MM.1S (cell line): Measurements from ENCODE around the gene TELO2.

Experiments used
- DNase-seq: peaks from one replicate; pipeline ENCODE4 v3.0.0-alpha.2; 2015
- H2AFZ ChIP-seq: fragments of 300-600 bp; sonication (generic); 2 replicates; pipeline ENCODE4 v1.6.0; 2016; ENCODE audit warnings: antibody characterized with exemption, low read length
- H3F3A ChIP-seq: fragments of 300-600 bp; sonication (generic); 2 replicates; pipeline ENCODE4 v1.6.1; 2016; ENCODE audit warnings: mild to moderate bottlenecking, antibody characterized with exemption, low read length, moderate library complexity, mixed read lengths; ENCODE audit not compliant: insufficient read depth
- H3K27ac ChIP-seq: fragments of 300-600 bp; sonication (generic); 2 replicates; pipeline ENCODE4 v1.5.1; 2016; ENCODE audit warnings: mild to moderate bottlenecking, low read length
- H3K27me3 ChIP-seq: fragments of 300-600 bp; sonication (generic); replicated peaks from 2 replicates; pipeline ENCODE4 v1.6.0; 2016; ENCODE audit warnings: low read length; ENCODE audit not compliant: insufficient read depth
- H3K36me3 ChIP-seq: fragments of 300-600 bp; sonication (generic); replicated peaks from 2 replicates; pipeline ENCODE4 v1.6.1; 2016; ENCODE audit warnings: mild to moderate bottlenecking, low read length, mixed read lengths; ENCODE audit not compliant: insufficient read depth
- H3K4me1 ChIP-seq: fragments of 300-600 bp; sonication (generic); 2 replicates; pipeline ENCODE4 v1.6.1; 2016; ENCODE audit warnings: low read length, mixed read lengths
- H3K4me2 ChIP-seq: fragments of 300-600 bp; sonication (generic); 2 replicates; pipeline ENCODE4 v1.6.0; 2016; ENCODE audit warnings: low read depth, low read length
- H3K4me3 ChIP-seq: fragments of 300-600 bp; sonication (generic); 2 replicates; pipeline ENCODE4 v1.5.1; 2016; ENCODE audit warnings: low read length, mixed read lengths
- H3K79me2 ChIP-seq: fragments of 300-600 bp; sonication (generic); 2 replicates; pipeline ENCODE4 v1.6.1; 2016; ENCODE audit warnings: mixed run types, low read length, mixed read lengths
- H3K9ac ChIP-seq: fragments of 300-600 bp; sonication (generic); 2 replicates; pipeline ENCODE4 v1.6.1; 2016; ENCODE audit warnings: low read length, mixed read lengths
- H3K9me2 ChIP-seq: fragments of 300-600 bp; sonication (generic); replicated peaks from 2 replicates; pipeline ENCODE4 v1.6.1; 2016; ENCODE audit warnings: mild to moderate bottlenecking, low read length, mixed read lengths; ENCODE audit not compliant: insufficient read depth
- H3K9me3 ChIP-seq: fragments of 300-600 bp; sonication (generic); replicated peaks from 2 replicates; pipeline ENCODE4 v1.6.1; 2016; ENCODE audit warnings: mild to moderate bottlenecking, low read length, mixed read lengths; ENCODE audit not compliant: insufficient read depth
- H4K20me1 ChIP-seq: fragments of 300-600 bp; sonication (generic); 2 replicates; pipeline ENCODE4 v1.6.1; 2016; ENCODE audit warnings: mild to moderate bottlenecking, low read length, moderate library complexity, mixed read lengths; ENCODE audit not compliant: insufficient read depth
- CTCF ChIP-seq: fragments of 300-600 bp; sonication (generic); IDR thresholded peaks from 2 replicates; pipeline ENCODE4 v1.5.1; 2016; ENCODE audit warnings: antibody characterized with exemption, low read length, mixed read lengths
- EZH2 ChIP-seq: fragments of 300-600 bp; sonication (generic); optimal IDR thresholded peaks from 2 replicates; pipeline ENCODE3; 2017; ENCODE audit warnings: low read depth, mild to moderate bottlenecking, antibody characterized with exemption, low read length, mixed read lengths
- EZH2phosphoT487 ChIP-seq: fragments of 300-600 bp; sonication (generic); IDR thresholded peaks from 2 replicates; pipeline ENCODE4 v1.6.1; 2018; ENCODE audit warnings: antibody characterized with exemption, low read length

Gene TELO2

GRCh38 chr16:1461146-1461545, 32.0 kb upstream of the TELO2 start:
- no peaks in the 10 kb centered on the region for H3F3A ChIP-seq
- TF ChIP-seq EZH2: no peak
- TF ChIP-seq EZH2phosphoT487: no peak
- TF ChIP-seq CTCF: no peak
- no peak overlapping the region for H2AFZ ChIP-seq
- H3K4me2 ChIP-seq: no peak overlapping the region
- H3K9ac ChIP-seq: no peak overlapping the region
- H4K20me1 ChIP-seq: no peaks in the 10 kb centered on the region
- peaks cover 6% of the 10 kb centered on the region; the same call in 1 of the 2 replicates for H3K79me2 ChIP-seq
- no peaks in the 10 kb centered on the region for H3K36me3 ChIP-seq
- no peaks in the 10 kb centered on the region for H3K9me2 ChIP-seq
- H3K9me3 ChIP-seq: no peaks in the 10 kb centered on the region
- no peaks in the 10 kb centered on the region for H3K27me3 ChIP-seq
- no peak for DNase-seq
- H3K27ac ChIP-seq: no peak overlapping the region
- no peaks in the 10 kb centered on the region for H3K4me1 ChIP-seq
- H3K4me3 ChIP-seq: no peak overlapping the region

GRCh38 chr16:1464196-1464893, 28.8 kb upstream of the TELO2 start:
- no peaks in the 10 kb centered on the region for H3K27me3 ChIP-seq
- H3K9me2 ChIP-seq: no peaks in the 10 kb centered on the region
- TF ChIP-seq CTCF (no peak), EZH2phosphoT487 (no peak), EZH2 (no peak)
- H2AFZ ChIP-seq: no peak overlapping the region
- H3K9me3 ChIP-seq: no peaks in the 10 kb centered on the region
- no peak overlapping the region for H3K9ac ChIP-seq
- H3K4me3 ChIP-seq: no peak overlapping the region
- no peak overlapping the region for H3K4me2 ChIP-seq
- no peaks in the 10 kb centered on the region for H3F3A ChIP-seq
- H3K27ac ChIP-seq: no peak overlapping the region
- H3K79me2 ChIP-seq: peaks cover 28% of the 10 kb centered on the region
- DNase-seq: no peak
- H3K4me1 ChIP-seq: no peaks in the 10 kb centered on the region
- H4K20me1 ChIP-seq: no peaks in the 10 kb centered on the region
- H3K36me3 ChIP-seq: no peaks in the 10 kb centered on the region

- no peak for TF ChIP-seq EZH2phosphoT487
- no peak for TF ChIP-seq EZH2
- no peak for TF ChIP-seq CTCF
- Histone ChIP-seq H3K9ac (no peak overlapping the region), H3K27me3 (no peaks in the 10 kb centered on the region), H3K36me3 (no peaks in the 10 kb centered on the region), H3K27ac (no peak overlapping the region), H3K9me2 (no peaks in the 10 kb centered on the region), H3K79me2 (peaks cover 34% of the 10 kb centered on the region), H2AFZ (no peak overlapping the region), H3K4me3 (no peak overlapping the region), H3K4me1 (no peaks in the 10 kb centered on the region), H4K20me1 (no peaks in the 10 kb centered on the region), H3K4me2 (no peak overlapping the region), H3F3A (no peaks in the 10 kb centered on the region), H3K9me3 (no peaks in the 10 kb centered on the region)
- no peak for DNase-seq
Measured at GRCh38 chr16:1464894-1465566, 28.1 kb upstream of the TELO2 start.
